Adrenal gland (tissue), 5 donors: ENCODE measurements around the gene OVOL2.

Experiments used
- POLR2A ChIP-seq, 2 donors: fragments of 450-650 bp; IDR thresholded peaks; one replicate each; pipeline ENCODE4 v1.6.1; 2017; ENCODE audit warnings: antibody characterized with exemption in 2 of 2, mild to moderate bottlenecking in 2 of 2, moderate library complexity in 1 of 2
- TF ChIP-seq, protein P1 (sequence below), 6 experiments: fragments of 450-650 bp in 4 of 6; fragments of 200-600 bp in 2 of 6; sonication (generic) in 1 of 6; IDR thresholded peaks; 1 replicate in 5 of 6; 2 replicates in 1 of 6; pipeline versions ENCODE4 v1.5.1 to v1.8.0; 2016 to 2021; ENCODE audit warnings: antibody characterized with exemption in 6 of 6, mild to moderate bottlenecking in 2 of 6, moderate library complexity in 1 of 6
- donor health status: DM: no; HTN: no; CAD: no.

DNA sequence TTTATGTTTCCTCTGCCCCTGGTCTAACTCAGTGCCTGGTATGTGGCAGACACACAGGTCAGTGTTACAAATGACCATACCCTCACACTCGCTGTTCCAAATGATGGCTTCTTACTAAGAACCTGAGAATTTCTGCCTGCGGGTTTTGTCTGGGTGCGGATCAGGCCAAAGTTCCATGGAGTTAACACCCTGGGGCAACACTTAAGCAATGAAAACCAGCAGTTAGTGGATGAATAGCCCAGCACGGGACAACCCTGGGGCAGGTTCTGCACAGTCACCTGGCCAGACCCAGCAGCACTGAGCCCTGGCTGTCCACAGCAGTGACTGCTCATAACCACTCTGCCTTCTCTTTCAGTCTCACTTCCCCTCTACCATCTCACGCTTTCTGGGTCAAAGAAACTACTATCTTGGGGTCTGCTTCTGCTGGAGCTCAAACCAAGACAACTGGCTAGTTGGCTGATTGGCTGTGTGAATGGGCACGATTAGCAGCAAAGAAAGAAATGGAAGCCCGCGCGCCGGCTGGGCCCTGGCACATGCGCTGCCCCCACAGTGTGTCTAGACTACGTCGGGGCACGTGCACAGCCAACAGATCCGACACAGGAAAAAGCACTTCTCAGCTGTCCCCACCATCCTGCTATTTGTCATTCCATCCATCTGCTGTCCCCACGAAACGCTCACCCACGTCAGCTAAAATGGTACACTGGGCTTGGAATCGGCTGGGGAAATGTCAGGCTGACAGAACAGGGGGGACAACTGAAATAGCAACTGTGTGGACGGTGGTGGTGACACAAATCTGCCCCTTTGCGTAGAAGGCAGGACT, 52.3 kb downstream of the OVOL2 start:
- TF ChIP-seq, protein P1, sequence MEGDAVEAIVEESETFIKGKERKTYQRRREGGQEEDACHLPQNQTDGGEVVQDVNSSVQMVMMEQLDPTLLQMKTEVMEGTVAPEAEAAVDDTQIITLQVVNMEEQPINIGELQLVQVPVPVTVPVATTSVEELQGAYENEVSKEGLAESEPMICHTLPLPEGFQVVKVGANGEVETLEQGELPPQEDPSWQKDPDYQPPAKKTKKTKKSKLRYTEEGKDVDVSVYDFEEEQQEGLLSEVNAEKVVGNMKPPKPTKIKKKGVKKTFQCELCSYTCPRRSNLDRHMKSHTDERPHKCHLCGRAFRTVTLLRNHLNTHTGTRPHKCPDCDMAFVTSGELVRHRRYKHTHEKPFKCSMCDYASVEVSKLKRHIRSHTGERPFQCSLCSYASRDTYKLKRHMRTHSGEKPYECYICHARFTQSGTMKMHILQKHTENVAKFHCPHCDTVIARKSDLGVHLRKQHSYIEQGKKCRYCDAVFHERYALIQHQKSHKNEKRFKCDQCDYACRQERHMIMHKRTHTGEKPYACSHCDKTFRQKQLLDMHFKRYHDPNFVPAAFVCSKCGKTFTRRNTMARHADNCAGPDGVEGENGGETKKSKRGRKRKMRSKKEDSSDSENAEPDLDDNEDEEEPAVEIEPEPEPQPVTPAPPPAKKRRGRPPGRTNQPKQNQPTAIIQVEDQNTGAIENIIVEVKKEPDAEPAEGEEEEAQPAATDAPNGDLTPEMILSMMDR (IDR thresholded peaks at IDR 0.05), result no peak
- TF ChIP-seq POLR2A (IDR thresholded peaks at IDR 0.05), result no peak
